ENCODE data around the gene STUB1. TPM values are rescaled to one million over a fixed set of nuclear protein-coding genes. Genes with fewer than 3 reads are reported as not detected.
"Not testable (repeated sequence)": the region's sequence is repeated elsewhere in the genome, so short reads cannot be mapped to it uniquely, and the experiment has no call there.

The STUB1 gene
- total RNA-seq, 3 donors from 2014 or later: 117 to 136 (median 127) TPM

DNA sequence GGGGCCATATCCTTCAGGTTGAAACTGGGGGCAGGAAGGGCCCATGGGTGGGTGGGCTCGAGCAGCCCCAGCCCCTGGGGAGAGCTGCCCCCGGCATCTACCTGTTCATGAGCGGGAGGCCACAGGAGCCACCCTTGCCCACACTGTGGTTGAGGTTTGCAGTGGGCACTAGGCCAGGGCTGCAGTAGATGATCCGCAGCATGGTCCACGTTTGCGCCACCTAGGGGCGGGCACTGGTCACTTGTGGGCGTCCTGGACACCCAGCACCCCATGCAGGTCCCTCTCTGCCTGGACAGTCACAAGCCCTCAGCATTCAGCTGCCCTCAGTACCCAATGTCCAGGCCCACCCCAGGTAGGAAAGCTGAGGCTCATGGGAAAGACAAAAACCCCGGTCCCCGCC lies 5.8 kb downstream of the STUB1 start:
- Mint-ChIP-seq H3K4me1 (ENCODE audit: low read depth) (peaks cover 29% of the 10 kb centered on the region), H3K4me3 (no peak overlapping the region), H3K9me3 (no peaks in the 10 kb centered on the region), H3K36me3 (ENCODE audit: insufficient read depth) (peaks cover 9% of the 10 kb centered on the region), H3K27me3 (ENCODE audit: low read depth) (no peaks in the 10 kb centered on the region)
- DNase-seq (no peak), ATAC-seq (no peak)

DNA sequence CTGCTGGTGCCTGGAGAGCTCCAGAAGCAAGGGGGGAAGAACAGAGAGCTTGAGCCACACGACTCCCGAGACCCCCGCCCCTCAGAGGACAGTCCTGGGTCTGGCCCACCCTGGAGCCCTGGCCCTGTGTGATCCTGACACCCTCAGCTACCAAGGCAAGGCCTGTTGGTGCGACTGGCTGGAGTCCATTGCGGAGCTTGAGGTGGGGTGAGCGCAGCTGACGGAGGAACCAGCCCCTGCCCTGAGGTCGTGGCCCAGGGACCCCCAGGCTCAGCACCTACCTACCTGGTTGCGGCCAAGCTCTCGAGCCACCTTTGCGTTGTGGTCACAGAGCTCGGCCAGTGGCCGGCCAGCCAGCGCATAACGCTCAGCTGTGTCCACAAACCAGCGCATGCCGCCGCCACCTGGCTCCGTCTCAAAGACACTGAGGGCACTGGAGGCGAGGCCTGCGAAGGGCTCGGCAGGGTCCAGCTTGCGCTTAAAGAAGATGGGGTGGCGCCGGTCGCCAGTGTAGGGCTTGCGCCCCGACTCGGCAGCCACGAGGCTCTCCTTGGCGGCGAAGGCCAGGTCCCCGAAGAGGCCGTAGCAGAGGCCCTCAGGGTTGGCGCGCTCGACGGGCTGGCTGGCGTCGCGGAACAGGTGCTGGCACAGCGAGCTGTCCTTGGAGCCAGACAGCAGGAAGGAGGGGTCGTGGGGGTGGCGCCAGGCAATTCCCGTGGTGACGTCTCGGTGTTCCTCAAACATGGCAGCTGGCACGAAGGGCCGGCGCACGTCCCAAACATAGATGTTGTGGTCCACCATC lies 6.5 kb downstream of the STUB1 start:
- Mint-ChIP-seq H3K4me3 (no peak overlapping the region), H3K27me3 (ENCODE audit: low read depth) (no peaks in the 10 kb centered on the region), H3K9me3 (no peaks in the 10 kb centered on the region), H3K4me1 (ENCODE audit: low read depth) (peaks cover 25% of the 10 kb centered on the region), H3K36me3 (ENCODE audit: insufficient read depth) (peaks cover 7% of the 10 kb centered on the region)
- DNase-seq (no peak), ATAC-seq (no peak)

DNA sequence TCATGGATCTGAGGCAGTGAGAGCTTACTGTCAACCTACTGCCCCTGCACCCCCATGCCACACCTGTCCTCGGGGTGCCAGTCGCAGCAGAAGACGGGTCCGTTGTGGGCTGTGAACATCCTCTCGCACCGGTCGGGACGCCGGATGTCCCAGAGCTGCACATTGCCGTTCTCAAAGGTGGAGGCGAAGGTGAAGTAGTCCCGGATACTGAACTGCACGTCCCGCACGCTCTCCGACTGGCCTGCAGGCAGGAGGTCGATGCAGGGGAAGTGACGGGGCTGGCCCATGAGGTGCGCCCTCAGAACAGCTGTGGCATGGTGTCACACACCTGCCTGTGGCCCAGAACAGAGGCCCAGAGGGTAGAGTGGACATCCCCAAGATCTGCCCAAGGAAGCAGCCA lies 7.3 kb downstream of the STUB1 start:
- H3K36me3 Mint-ChIP-seq (ENCODE audit: insufficient read depth): peaks cover 2% of the 10 kb centered on the region
- peaks cover 22% of the 10 kb centered on the region for H3K4me1 Mint-ChIP-seq (ENCODE audit: low read depth)
- ATAC-seq: no peak
- no peaks in the 10 kb centered on the region for H3K9me3 Mint-ChIP-seq
- H3K27me3 Mint-ChIP-seq (ENCODE audit: low read depth): no peaks in the 10 kb centered on the region
- no peak for DNase-seq
- H3K4me3 Mint-ChIP-seq: no peak overlapping the region

DNA sequence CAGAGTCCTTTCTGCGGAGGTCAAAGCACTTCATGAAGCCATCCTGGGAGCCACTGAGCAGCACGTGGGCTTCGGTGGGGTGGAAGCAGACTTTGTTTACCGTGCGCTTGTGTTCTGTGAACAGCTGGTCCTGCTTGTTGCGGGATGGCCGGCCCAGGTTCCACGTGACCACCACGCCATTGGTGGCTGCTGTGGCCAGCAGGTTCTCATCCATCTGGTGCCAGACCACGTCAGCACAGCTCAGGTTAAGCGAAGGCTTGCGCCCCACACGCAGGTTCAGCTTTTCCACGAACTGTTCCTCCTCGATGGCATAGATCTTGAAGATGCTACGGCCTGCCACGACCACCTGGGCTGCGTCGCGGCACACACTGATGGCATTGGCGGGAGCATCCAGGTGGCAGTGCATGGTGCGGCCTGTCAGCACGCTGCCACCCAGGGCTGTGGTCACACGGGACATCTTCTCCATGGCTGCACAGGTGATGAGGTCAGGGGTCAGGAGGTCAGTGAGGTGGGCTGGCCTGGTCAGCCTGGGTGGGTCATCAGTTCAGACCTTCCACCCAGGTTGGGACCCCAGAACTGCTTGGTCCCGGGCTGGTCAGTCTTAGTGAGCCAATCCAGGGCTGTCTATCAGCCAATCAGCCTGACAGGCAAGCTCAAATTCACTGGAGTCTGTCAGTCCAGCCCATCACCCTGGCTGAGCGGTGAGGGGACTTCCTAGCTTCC lies 9.1 kb downstream of the STUB1 start:
- H3K27me3 Mint-ChIP-seq (ENCODE audit: low read depth): no peaks in the 10 kb centered on the region
- H3K9me3 Mint-ChIP-seq: no peaks in the 10 kb centered on the region
- H3K4me1 Mint-ChIP-seq (ENCODE audit: low read depth): peaks cover 22% of the 10 kb centered on the region
- ATAC-seq (no peak), DNase-seq (no peak)
- H3K4me3 Mint-ChIP-seq: peak overlapping the region; percentile 92
- H3K36me3 Mint-ChIP-seq (ENCODE audit: insufficient read depth): no peaks in the 10 kb centered on the region

DNA sequence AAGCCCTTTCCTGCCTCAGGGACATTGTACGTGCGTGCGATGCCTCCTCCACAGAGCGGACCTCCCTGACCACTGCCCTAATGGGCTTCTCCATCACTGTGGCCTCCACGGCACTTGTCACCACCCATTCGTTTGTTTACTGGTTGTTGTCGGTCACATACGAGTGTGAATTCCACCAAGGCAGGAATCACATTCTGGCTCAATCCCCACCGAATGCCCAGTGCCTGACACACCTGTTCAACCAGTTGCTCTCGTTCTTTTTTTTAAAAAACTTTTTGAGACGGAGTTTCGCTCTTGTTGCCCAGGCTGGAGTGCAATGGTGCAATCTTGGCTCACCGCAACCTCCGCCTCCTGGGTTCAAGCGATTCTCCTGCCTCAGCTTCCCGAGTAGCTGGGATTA lies 11.0 kb downstream of the STUB1 start:
- ATAC-seq; H3K36me3 Mint-ChIP-seq (ENCODE audit: insufficient read depth); H3K9me3 Mint-ChIP-seq; H3K27me3 Mint-ChIP-seq (ENCODE audit: low read depth); DNase-seq: not testable (repeated sequence)
- Mint-ChIP-seq H3K4me1 (ENCODE audit: low read depth) (peaks cover 28% of the 10 kb centered on the region), H3K4me3 (peak overlapping the region; percentile 62)

DNA sequence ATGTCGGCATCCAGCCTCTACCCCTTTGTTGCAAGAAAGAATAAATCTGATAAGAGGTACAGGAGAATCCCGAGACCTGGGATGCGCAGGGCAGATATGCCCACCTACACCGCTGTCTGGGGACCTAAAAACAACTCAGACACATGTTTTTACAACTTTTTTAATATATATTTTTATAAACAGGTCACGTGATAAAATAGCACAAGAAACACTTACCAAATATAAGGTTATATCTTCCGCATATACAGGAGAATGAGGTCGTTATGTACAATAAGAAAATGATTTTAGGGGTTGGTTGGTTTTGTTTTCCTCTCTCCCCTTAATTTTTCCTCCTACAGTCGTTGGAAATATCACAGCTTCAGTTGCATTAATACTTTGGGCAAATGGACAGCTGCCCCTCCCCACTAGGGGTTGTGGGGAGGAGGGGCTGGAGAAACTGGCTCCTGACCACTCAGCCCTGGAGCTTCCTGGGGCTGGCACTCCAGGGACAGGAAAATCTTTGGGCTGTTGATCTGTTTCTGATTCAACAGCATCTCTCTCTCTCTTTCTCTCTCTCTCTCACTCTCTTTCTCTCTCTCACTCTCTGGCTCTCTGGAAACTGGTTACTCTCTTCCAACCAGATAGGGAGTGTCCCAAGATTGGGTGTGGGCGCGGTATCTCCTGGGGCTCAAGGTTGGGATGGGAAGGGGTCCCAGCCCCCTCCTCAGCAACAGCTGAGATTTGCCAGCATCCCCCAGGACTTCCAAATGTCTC lies 12.3 kb downstream of the STUB1 start:
- Mint-ChIP-seq H3K9me3 (no peaks in the 10 kb centered on the region), H3K27me3 (ENCODE audit: low read depth) (peaks cover 2% of the 10 kb centered on the region), H3K36me3 (ENCODE audit: insufficient read depth) (no peaks in the 10 kb centered on the region), H3K4me1 (ENCODE audit: low read depth) (peaks cover 32% of the 10 kb centered on the region), H3K4me3 (peak overlapping the region; percentile 45)
- ATAC-seq (no peak), DNase-seq (no peak)

DNA sequence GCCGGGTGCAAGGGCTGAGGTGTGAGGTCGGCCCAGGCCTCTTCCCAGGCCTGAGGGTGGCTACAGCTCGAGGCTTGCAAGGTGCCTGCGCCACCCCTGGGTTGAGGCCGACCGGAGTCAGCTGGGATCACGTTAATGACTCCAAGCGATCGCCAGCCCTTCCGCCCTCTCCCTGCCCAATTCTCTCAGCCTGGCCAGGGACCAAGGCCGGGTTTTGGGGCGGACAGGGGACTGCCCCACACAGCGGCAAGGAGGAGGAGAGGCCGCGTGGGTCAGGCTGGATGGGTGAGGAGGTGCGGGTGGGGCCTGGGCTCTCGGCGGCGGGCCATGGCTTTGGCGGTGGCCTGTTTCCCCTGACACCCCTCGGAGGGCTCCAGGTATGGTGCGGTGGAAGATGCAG lies 13.2 kb downstream of the STUB1 start:
- peaks cover 32% of the 10 kb centered on the region for H3K4me1 Mint-ChIP-seq (ENCODE audit: low read depth)
- DNase-seq (no peak), ATAC-seq (no peak)
- no peak overlapping the region for H3K4me3 Mint-ChIP-seq
- no peaks in the 10 kb centered on the region for H3K36me3 Mint-ChIP-seq (ENCODE audit: insufficient read depth)
- H3K27me3 Mint-ChIP-seq (ENCODE audit: low read depth): peaks cover 2% of the 10 kb centered on the region
- H3K9me3 Mint-ChIP-seq: no peaks in the 10 kb centered on the region

DNA sequence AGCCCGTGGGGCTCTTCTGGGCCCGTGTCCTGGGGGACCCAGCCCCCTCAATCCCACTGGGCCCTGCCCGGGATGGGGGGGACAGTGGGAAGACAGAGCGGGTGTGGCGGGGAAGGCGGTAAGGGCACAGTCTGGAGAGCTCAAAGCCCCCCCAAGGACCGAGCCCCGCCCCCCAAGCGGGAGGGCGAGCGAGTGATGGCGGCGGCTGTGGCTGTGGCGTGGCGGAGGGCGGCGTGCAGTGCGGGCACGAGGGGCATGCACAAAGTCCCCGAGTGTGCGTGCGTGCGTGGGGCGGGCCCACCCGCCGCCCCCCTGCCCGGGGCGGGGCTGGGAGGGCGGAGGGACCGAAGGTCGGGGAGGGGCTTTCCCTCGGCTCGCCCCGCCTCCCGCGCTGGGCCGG lies 13.6 kb downstream of the STUB1 start:
- ATAC-seq (no peak), DNase-seq (peak; percentile 37)
- Mint-ChIP-seq H3K9me3 (no peaks in the 10 kb centered on the region), H3K4me3 (no peak overlapping the region), H3K27me3 (ENCODE audit: low read depth) (peaks cover 2% of the 10 kb centered on the region), H3K4me1 (ENCODE audit: low read depth) (peaks cover 31% of the 10 kb centered on the region), H3K36me3 (ENCODE audit: insufficient read depth) (no peaks in the 10 kb centered on the region)

DNA sequence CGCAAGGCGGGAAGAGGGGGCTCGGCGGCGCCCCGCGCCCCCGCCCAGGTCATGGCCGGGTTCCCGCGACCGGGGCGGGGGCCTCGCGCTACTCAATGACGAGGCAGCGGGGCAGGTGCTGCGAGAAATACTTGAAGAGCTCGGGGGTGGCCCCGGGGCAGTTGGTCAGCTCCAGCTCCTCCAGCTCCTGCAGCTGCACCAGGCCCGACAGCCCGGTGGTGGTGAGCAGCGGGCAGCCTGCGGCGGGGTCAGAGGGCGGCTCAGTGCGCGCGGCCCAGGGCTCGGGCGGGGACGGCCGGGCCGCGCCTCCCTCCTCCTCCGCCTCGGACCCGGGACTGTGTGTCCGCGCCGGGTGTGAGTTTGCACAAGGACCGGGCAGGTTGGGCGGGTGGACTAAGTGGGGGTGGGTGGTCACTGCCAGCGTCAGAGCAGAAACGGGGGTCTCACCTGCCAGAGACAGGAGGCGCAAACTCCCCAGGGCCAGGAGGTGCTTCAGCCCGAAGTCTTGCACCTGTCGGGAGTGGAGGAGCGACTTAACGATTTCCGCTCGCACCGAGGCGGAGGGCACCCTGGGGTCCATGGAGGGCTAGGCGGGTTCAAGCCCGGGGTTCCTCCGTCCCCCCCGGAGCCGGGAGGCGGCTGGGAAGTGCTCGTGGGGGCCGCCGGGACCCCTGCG lies 14.1 kb downstream of the STUB1 start:
- DNase-seq (no peak), ATAC-seq (no peak)
- H3K9me3 Mint-ChIP-seq: no peaks in the 10 kb centered on the region
- peaks cover 29% of the 10 kb centered on the region for H3K4me1 Mint-ChIP-seq (ENCODE audit: low read depth)
- H3K36me3 Mint-ChIP-seq (ENCODE audit: insufficient read depth): no peaks in the 10 kb centered on the region
- peaks cover 2% of the 10 kb centered on the region for H3K27me3 Mint-ChIP-seq (ENCODE audit: low read depth)
- H3K4me3 Mint-ChIP-seq: peak overlapping the region; percentile 55

DNA sequence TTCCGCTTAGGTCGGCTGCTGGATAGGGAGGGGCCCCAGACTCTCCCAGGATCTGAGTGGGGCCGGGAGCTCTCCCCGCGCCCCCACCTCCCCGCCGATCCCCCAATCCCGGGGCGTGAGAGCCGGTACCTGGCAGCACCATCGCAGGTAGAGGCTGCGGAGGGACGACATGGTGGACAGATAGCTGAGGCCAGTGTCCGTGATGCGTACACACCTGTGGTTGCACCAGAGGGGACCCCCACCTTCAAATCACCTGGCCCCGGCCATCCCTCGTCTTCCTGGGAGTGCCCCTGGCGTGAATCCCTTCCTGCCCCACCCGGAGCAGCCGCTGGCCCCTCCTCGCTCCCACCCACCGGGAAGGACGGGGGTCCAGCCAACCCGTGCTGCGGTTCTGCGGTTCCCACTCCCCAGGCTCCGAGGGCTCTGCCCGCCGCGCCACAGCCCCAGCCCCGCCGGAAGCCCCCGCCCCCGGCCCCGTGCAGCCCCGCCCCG lies 14.7 kb downstream of the STUB1 start:
- Mint-ChIP-seq H3K4me3 (peak overlapping the region; percentile 46), H3K4me1 (ENCODE audit: low read depth) (peaks cover 28% of the 10 kb centered on the region), H3K36me3 (ENCODE audit: insufficient read depth) (no peaks in the 10 kb centered on the region), H3K27me3 (ENCODE audit: low read depth) (peaks cover 2% of the 10 kb centered on the region), H3K9me3 (no peaks in the 10 kb centered on the region)
- ATAC-seq (no peak), DNase-seq (no peak)

DNA sequence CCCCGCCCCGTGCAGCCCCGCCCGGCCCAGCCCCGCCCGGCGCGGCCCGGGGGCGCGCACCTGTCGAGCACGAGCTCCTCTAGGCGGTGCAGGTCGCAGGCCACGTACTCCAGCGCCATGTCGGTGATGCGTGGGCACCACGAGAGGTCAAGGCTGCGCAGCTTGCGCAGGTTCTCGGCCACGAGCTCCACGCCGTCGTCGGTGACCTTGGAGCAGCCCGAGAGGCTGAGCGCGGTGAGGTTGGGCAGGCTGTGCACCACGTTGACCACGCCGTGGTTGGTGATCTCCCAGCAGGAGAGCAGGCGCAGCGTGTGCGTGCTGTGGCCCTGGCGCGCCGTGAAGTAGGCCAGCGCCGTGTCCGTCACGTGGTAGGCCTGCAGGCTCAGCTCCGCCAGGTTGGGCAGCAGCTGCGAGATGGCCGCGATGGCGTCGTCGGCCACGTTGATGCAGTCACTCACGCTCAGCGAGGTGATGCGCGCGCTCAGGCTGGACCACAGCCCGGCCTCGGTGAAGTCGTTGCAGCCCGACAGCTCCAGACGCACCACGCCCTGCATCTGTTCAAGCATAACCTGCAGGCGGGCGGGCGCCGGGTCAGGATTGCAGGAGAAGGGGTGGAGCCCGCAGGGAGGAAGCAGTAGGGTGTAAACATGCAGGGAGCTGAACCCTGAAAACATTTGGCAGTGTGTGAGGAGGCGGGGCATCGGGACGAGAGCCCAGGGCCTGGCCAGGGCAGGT lies 15.3 kb downstream of the STUB1 start:
- no peaks in the 10 kb centered on the region for H3K9me3 Mint-ChIP-seq
- H3K27me3 Mint-ChIP-seq (ENCODE audit: low read depth): peaks cover 4% of the 10 kb centered on the region
- peak; percentile 77 to 81 for ATAC-seq
- H3K4me1 Mint-ChIP-seq (ENCODE audit: low read depth): peaks cover 27% of the 10 kb centered on the region
- H3K36me3 Mint-ChIP-seq (ENCODE audit: insufficient read depth): no peaks in the 10 kb centered on the region
- peak; percentile 66 for DNase-seq
- peak overlapping the region; percentile 78 for H3K4me3 Mint-ChIP-seq

DNA sequence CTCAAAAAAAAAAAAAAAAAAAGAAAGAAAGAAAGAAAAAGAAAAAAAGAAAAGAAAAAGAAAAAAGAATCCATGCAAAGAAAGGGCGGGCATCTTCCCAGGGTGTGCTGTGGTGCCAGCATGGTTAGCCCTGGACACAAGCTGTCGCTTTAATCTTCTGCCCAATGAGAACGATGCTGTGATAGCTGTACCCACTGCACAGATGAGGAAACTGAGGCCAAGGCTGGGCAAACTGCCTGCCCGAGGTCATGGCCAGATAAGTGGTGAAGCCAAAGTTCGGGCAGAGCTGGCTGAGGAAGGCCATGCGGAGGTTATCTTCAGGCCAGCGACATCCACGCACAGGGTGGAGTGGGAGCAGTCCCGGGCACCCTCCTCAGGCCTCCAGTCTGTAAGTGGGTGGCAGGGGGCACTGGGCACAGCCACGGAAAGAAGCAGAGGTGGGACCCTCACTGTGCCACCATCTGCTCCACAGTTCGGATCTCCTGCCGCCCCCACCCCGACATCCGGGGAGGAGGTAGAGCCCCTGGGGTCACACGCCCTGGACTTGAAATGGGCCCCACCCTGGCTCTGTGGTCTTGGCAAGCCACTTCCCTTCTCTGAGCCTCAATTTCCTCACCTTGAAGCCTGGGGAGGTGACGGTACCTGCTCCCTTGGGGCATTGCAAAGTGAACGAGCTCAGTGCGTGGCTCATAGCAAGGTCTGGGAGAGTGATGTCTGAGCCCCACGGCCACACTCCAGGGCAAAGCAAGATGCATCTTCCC lies 18.9 kb downstream of the STUB1 start:
- ATAC-seq (no peak), DNase-seq (no peak)
- peaks cover 20% of the 10 kb centered on the region for H3K27me3 Mint-ChIP-seq (ENCODE audit: low read depth)
- H3K4me1 Mint-ChIP-seq (ENCODE audit: low read depth): peaks cover 22% of the 10 kb centered on the region
- H3K4me3 Mint-ChIP-seq: no peak overlapping the region
- no peaks in the 10 kb centered on the region for H3K9me3 Mint-ChIP-seq
- H3K36me3 Mint-ChIP-seq (ENCODE audit: insufficient read depth): no peaks in the 10 kb centered on the region
